Motor neuron (in vitro differentiated cells): ENCODE measurements around the gene APOD. TPM values are rescaled to one million over a fixed set of nuclear protein-coding genes. Genes with fewer than 3 reads are reported as not detected.

Source experiments
- ATAC-seq, 8 experiments: fragments of 200-7000 bp; cut with Tn5 transposase; replicated peaks in 6 of 8; 2 replicates each; pipeline ENCODE4 v1.8.0; 2021; ENCODE audit warnings: mild to moderate bottlenecking in 8 of 8, moderate library complexity in 8 of 8
- H3K27ac ChIP-seq, 2 donors: fragments of 250-450 bp; sonication (Bioruptor Pico); 2 replicates each; pipeline ENCODE4 v1.9.0; 2021; ENCODE audit warnings: antibody characterized with exemption in 2 of 2, mild to moderate bottlenecking in 2 of 2, moderate library complexity in 1 of 2
- H3K4me1 ChIP-seq, 2 donors: fragments of 250-450 bp; sonication (Bioruptor Pico); replicated peaks in 1 of 2; 2 replicates each; pipeline ENCODE4 v1.6.1; 2021; ENCODE audit warnings: antibody characterized with exemption in 2 of 2, mild to moderate bottlenecking in 2 of 2, moderate library complexity in 1 of 2
- H3K4me3 ChIP-seq, 5 donors: fragments of 250-450 bp; sonication (Bioruptor Pico); 2 replicates each; pipeline ENCODE4 v1.9.0; 2021; ENCODE audit warnings: antibody characterized with exemption in 5 of 5, mild to moderate bottlenecking in 5 of 5, moderate library complexity in 4 of 5
- WGBS, 10 experiments: fragments of 450-650 bp; shearing (Covaris generic); methylation state at CpG; one replicate each; pipeline ENCODE4 v1.0.0; 2022; 5-methylcytosine and 5-hydroxymethylcytosine counted together
- in situ Hi-C, 9 experiments: fragments of 400-800 bp; cut with MboI; loops; one replicate each; pipeline ENCODE4 v1.15.0; 2021; ENCODE audit warnings: low sequenced_read_pairs in 9 of 9, low pct_unique_long_range_greater_than_20kb in 2 of 9; ENCODE audit not compliant: unreplicated experiment in 9 of 9
- total RNA-seq, 8 experiments: library from RNA; unstranded; fragments of 300-600 nt; gene quantifications; 2 replicates each; pipeline versions ENCODE4 v1.2.3 to v1.2.4, GENCODE V29; 2022

Gene APOD
- total RNA-seq, 8 experiments from 2014 or later, result 0.17 to 36.7 (median 8.8) TPM; not detected in 1

DNA sequence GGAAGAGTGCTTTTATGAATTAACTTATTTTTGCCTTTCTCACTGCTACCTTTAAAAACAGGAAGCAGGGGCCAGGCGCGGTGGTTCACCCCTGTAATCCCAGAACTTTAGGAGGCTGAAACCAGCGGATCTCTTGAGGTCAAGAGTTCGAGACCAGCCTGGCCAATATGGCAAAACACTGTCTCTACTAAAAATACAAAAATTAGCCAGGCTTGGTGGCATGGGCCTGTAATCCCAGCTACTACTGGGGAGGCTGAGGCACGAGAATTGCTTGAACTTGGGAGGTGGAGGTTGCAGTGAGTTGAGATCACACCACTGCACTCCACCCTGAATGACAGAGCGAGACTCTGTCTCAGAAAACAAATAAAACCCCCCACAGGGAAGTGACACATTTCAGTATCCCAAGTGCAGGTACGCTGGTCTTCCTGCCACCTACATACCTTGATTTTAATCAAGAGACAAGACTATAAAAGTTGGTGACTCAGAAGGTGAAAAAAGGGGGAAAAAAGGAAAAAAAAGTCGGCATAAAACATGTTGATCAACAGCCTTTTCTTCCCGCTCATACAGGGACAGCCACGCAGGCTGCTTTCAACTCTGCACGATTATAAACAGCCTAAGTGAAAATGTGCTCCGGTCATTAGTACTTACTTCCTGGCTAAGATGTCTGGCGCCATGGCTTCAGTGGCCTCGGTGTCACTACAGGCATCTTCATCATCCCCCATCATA lies 59.4 kb downstream of the APOD start:
- in situ Hi-C loops, result loop anchor here in 5 of 9 experiments (10.0 to 25.0 kb wide), 3 partner anchors 237 to 837 kb away; partner anchors contain the start of genes XXYLT1 (in 2 of the 5) and FAM43A (in 1 of the 5)
- no peak for ATAC-seq
- Histone ChIP-seq H3K27ac (no peak overlapping the region), H3K4me3 (no peak overlapping the region), H3K4me1 (no peaks in the 10 kb centered on the region)
- 89 to 100% (median 96%) methylated on average over 1 to 13 of the region's 14 CpGs; no CpG with 5 or more reads in 1 of the 10 experiments for WGBS, 10 experiments

DNA sequence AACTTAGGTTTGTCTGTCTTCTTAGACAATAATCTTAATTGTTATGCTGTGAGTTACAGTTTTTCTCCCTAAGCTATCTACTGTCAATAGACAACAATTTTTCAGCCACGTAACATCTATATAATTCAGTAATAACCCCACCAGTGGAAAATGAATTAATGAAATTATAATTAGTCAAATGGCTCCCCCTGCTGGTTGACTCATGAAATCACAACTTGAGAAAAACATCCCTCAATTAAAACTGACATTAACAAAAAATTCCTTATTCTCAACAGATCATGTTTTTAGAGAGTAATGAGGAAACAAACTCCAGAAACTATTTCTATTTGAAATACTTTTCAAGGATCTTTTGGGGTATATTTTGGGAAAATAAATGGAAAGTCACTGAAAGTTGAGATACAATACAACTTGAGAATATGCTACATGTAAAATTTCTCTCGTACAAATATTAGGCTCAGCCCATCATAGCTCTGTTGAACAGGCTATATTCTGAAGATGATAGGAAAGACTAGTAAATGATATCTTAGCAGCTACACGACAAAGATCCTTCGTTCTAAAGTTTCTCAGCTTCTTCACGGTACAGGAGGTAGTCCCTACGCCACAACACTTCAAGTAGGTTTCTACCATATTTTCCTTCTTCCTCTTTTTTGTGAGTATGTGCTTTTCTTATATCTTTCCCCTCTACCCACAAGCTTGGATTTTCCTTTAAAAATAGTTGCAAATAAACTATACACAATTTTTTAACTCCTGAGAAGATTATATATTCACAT lies 61.3 kb downstream of the APOD start:
- no peaks in the 10 kb centered on the region for H3K4me1 ChIP-seq
- in situ Hi-C loops, result loop anchor here in 5 of 9 experiments (10.0 to 25.0 kb wide), 3 partner anchors 235 to 835 kb away; partner anchors contain the start of genes XXYLT1 (in 2 of the 5) and FAM43A (in 1 of the 5)
- 46 to 91% (median 69%) methylated on average over 3 to 6 of the region's 6 CpGs for WGBS, 10 experiments
- ATAC-seq, result no peak
- H3K4me3 ChIP-seq, result no peak overlapping the region
- H3K27ac ChIP-seq, result no peak overlapping the region

Other genes with a start within 250 kb of the APOD start
- 10 to 100 TPM; 35.8 to 75.8 (median 52.7) TPM for gene ACAP2, start 140.9 kb downstream of the APOD start, total RNA-seq
- 10 to 100 TPM; 28.0 to 65.0 (median 36.9) TPM for gene PPP1R2, start 40.6 kb downstream of the APOD start, total RNA-seq
- gene MUC20, start 137.0 kb upstream of the APOD start, total RNA-seq, result 1 to 10 TPM in 5 of 8 experiments, under 1 TPM in 3; 0.49 to 6.3 (median 1.1) TPM
- 1 to 10 TPM in 3 of 8 experiments, under 1 TPM in 4, not detected in 1; 0.22 to 3.6 (median 0.76) TPM for gene MUC4, start 228.0 kb upstream of the APOD start, total RNA-seq